GM19397 (cell line): ENCODE measurements around the gene CACNA1H.
"Not testable (repeated sequence)": the region's sequence is repeated elsewhere in the genome, so short reads cannot be mapped to it uniquely, and the experiment has no call there.

Experiments
- ATAC-seq: cut with Tn5 transposase; IDR thresholded peaks from one replicate; pipeline ENCODE4 v1.9.1; 2021; ENCODE audit warnings: mild to moderate bottlenecking, moderate library complexity; ENCODE audit not compliant: unreplicated experiment

The CACNA1H gene

DNA sequence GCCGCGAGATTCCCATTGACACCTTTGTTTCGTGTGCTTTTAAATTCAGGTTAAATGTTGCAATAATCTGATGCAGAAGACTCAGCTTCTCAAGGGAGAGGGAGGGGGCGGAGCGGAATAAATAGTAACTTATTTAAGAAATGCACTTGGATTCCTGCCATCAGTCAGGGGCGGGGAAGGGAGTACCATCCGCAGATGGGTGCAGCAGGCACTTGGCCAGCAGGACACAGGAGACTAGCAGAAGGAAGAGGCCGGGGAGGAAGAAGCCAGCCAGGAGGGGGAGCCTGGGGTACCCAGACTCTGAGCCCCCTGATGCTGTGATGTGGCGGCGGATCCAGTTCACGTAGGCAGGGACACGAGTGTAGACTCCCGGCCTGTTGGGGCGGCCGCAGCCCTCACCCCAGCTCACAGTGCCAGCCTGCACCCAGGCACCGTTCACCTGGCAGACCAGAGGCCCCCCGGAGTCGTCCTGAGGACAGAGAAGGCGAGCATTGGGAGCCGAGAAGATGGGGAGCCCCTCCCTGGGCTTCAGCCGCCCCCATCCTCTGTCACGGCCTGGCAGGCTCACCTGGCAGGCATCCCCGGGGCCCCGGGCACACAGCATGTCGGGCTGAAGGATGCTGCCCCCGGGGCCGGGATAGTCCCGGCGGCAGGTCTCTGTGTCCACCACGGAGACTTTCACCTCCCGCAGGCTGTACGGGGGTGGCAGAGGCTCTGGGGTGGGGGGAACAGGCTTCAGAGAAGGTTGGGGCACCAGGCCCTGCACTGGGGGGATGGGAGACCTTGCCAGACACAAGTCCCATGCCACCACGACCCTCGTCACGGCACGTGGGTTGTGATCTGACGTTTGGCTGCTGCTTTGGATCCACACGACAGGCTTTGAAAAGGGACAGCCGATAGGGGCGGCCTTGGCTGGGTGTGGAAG lies 69.0 kb downstream of the CACNA1H start:
- ATAC-seq, result no peak

GRCh38 chr16:1222553-1223354 lies 69.8 kb downstream of the CACNA1H start:
- ATAC-seq, result no peak

DNA sequence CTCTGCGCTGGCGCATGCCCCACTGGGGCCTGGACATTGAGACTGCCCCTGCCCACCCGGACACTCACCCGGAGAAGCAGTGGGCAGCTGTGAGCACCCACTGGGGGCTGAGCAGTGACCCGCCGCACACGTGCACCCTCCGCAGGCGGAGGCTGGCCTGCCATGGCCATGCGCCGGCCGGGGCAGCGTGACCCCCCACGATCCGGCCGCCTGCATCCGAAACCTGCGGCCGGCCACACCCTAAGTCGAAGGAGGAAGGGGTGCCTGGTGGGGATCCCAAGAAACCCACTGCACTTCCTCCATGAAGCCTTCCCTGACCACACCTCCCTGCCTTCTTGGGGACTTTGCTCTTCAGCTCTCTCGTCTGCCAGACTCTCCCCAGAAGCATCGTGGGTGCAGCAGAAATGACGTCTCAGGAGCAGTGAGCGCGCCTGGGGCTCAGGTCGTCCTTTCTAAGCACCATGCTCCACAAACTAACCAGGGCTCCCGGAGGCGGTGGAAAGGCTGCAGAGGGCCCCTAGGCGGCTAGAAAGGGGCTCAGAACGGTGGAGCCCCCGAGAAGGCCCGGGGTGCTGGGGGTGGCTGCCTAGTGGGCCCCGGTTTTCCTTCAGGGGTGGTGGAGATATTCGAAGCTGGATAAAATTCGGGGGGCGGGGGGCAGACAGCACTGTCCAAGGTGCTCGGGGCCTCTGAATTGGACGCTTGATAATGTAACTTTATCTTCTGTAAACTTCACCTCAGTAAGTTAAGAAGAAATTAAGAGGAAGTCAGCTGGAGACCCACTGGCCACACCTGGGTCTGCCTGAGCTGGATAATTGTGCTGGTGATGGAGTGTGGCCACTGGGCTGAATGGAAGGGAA lies 70.7 kb downstream of the CACNA1H start:
- ATAC-seq, result no peak

DNA sequence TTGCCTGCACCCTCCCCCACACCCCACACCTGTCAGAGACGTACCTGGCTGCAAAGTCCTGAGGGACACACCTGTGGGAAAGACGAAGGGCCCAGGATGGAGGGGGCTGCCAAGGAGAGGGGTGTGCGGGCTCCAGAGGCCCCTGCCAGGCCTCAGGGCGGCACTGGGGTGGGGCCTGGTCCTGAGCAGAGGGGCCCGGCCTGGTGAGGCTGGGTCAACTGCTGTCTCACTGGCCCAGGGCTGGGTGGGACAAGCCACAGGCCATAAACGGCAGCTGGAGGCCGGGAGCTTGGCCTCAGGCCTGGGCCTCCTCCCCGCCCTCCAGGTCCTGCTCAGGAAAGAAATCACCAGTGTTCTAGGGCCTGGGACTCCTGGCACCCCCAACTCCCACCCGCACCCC lies 71.7 kb downstream of the CACNA1H start:
- no peak for ATAC-seq

DNA sequence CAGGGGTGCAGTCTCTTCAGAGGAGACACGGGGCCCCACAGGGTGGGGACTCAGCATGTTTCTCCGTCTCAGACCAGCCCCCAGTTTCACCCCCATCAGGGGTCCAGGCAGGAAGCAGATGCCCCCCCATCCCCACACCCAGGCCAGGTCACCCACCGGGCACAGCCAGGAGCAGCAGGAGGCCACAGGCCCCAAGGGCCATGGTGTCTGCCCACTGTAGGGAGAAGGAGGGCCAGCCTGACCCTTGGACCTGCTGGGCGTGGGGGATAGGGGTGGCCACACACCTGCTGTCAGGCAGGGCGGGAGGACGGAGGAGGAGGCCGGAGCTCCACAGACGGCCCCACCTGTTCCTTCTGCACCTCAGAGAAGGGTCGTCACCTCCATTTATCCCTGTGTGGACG lies 72.1 kb downstream of the CACNA1H start, which contains the start of gene TPSG1:
TSS of gene TPSG1 (minus strand) at position 218 of the 401 bp plus-strand sequence. CDS start at position 202, 16 bp downstream.
- no peak for ATAC-seq

DNA sequence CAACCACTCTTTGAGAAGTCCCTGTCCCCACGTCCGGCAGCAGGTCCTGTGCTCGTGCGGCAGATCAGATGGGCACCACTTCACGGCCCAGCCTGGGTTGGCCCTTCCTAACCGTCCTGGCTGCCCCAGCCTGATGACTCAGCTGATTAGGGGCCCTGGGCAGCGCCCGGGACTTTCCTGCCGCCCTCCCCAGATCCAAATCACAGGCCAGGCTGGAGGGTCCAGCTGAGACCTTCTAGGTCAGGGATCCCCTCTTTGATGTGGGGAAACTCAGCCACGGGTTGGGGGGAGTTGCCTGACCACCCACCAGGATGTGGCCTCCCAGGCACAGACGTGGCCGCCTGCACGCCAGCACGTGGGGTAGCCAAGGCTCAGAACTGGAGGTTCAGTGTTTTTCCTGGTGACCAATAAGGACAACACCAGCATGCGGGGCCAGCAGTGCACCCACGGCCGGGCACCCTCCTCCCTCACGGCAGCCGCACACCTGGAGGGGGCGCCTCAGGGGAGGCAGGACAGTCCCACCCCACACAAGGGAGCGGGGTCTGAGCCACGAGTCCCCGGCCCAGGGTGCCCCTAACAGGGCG lies 72.9 kb downstream of the CACNA1H start:
- ATAC-seq, result not testable (repeated sequence)

GRCh38 chr16:1226692-1227091 lies 73.8 kb downstream of the CACNA1H start:
- not testable (repeated sequence) for ATAC-seq

GRCh38 chr16:1228227-1228626 lies 75.3 kb downstream of the CACNA1H start:
- ATAC-seq, result not testable (repeated sequence)

- not testable (repeated sequence) for ATAC-seq
Observed at GRCh38 chr16:1229476-1229875, 76.6 kb downstream of the CACNA1H start.

DNA sequence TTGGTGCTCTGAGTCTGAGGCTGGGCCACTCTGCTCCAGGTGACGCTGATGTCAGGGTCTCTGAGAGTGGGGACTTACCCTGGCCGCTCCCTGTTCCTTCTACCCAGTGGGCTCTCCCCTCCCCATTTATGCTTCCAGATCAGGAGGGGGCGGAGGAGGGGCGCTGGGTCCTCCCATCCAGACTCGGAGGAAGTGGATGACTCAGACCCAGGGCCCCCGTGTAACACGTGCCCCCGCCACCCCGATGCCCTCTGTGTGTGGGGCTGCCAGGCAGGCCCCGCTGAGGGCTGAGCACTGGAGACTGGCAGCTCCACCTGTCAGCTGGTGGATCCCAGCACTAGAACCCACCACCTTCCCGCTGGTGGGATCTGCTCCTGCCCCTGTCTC lies 77.2 kb downstream of the CACNA1H start, which contains the start of gene TPSB2:
TSS of gene TPSB2 (minus strand) at position 101 of the 387 bp plus-strand sequence. CDS start 233 bp downstream, outside the sequence.
- not testable (repeated sequence) for ATAC-seq

GRCh38 chr16:1230471-1231212 lies 77.7 kb downstream of the CACNA1H start:
- not testable (repeated sequence) for ATAC-seq

DNA sequence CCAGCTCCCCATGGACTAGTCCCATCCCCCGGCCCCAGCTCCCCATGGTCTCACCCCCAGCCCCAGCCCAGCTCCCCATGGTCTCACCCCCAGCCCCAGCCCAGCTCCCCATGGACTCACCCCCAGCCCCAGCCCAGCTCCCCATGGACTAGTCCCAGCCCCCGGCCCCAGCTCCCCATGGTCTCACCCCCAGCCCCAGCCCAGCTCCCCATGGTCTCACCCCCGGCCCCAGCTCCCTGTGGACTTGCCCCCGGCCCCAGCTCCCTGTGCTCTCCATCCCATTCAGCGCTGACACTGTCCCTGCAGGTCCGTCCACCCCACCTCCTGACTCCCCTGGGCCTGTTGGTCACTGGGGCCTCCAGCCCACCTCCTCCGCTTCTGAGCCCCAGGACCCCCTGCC lies 78.4 kb downstream of the CACNA1H start:
- not testable (repeated sequence) for ATAC-seq

GRCh38 chr16:1232049-1232748 lies 79.3 kb downstream of the CACNA1H start:
- ATAC-seq, result not testable (repeated sequence)

GRCh38 chr16:1236659-1237058 lies 83.8 kb downstream of the CACNA1H start:
- ATAC-seq, result not testable (repeated sequence)

DNA sequence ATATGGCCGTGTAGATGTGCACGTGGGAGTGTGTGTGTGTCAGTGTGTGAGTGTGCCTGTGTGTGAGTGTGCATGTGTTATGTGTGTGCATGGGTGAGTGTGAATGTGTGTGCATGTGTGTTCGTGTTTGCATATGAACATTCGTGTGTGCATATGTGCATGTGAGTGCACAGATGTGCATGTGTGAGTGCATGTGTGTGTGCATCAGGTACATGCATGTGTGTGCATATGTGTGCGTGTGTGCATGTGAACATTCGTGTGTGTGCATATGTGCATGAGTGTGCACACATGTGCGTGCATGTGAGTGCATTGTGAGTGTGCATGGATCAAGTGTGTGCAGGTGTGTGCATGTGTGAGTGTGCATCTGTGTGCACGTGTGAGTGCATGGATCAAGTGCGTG lies 85.1 kb downstream of the CACNA1H start:
- ATAC-seq, result no peak

GRCh38 chr16:1238909-1239308 lies 86.0 kb downstream of the CACNA1H start:
- ATAC-seq, result not testable (repeated sequence)

- not testable (repeated sequence) for ATAC-seq
Observed at GRCh38 chr16:1239575-1239974, 86.7 kb downstream of the CACNA1H start.

GRCh38 chr16:1240436-1240835 lies 87.5 kb downstream of the CACNA1H start, which contains the start of gene TPSAB1:
TSS of gene TPSAB1 (plus strand) at chr16:1240705. CDS start at chr16:1240939, 234 bp downstream.
- ATAC-seq, result not testable (repeated sequence)

GRCh38 chr16:1241081-1241480 lies 88.2 kb downstream of the CACNA1H start:
- not testable (repeated sequence) for ATAC-seq
